A549 treated with Hydrocortisone at 1 μM for 4 hours (cell line): Measurements from ENCODE around the gene CITED1. TPM values are rescaled to one million over a fixed set of nuclear protein-coding genes. Genes with fewer than 3 reads are reported as not detected.

Experiments used
- total RNA-seq: library from RNA; stranded (reverse); fragments of 200-300 nt; extraction: Qiagen RNA extraction; gene quantifications from 5 replicates; pipeline ENCODE4 v1.2.3, GENCODE V29; 2022

CITED1 gene
- 1.2 to 2.8 TPM (median 1.8 TPM) in 5 replicates for total RNA-seq

GRCh38 chrX:72305286-72306084 lies at the start of gene CITED1:
Gene CITED1, minus strand, starts transcription at chrX:72305914. Its CDS starts 3,045 bp downstream, at chrX:72302869.

Other genes starting within 250 kb of the CITED1 start
- 2.1 to 2.9 TPM (median 2.3 TPM) in 5 replicates for gene RTL5, start 174.0 kb downstream of the CITED1 start, total RNA-seq
- 31.7 to 54.3 TPM (median 37.5 TPM) in 5 replicates for gene PIN4, start 124.2 kb downstream of the CITED1 start, total RNA-seq
- 10.3 to 15.0 TPM (median 11.2 TPM) in 5 replicates for gene ERCC6L, start 66.9 kb downstream of the CITED1 start, total RNA-seq
- 1,536 to 2,003 TPM (median 1,544 TPM) in 5 replicates for gene RPS4X, start 28.7 kb downstream of the CITED1 start, total RNA-seq